SK-N-SH treated with all-trans-retinoic acid at 6 μM for 48 hours (cell line): Measurements from ENCODE around the gene KLHL25.

Experiments used
- ARNTL ChIP-seq: fragments of 450-650 bp; formaldehyde crosslinking; IDR thresholded peaks from 2 replicates; pipeline ENCODE4 v1.5.0; 2020; ENCODE audit warnings: low read depth, mild to moderate bottlenecking, moderate library complexity, borderline replicate concordance
- PATZ1 ChIP-seq: fragments of 250-450 bp; sonication (Bioruptor Pico); IDR thresholded peaks from 2 replicates; pipeline ENCODE4 v1.8.0; 2020; ENCODE audit warnings: mild to moderate bottlenecking, moderate library complexity, borderline replicate concordance
- RARB ChIP-seq: fragments of 250-450 bp; sonication (Bioruptor Pico); IDR thresholded peaks from 2 replicates; pipeline ENCODE4 v1.8.0; 2021; ENCODE audit warnings: mild to moderate bottlenecking, moderate library complexity
- ZNF8 ChIP-seq: fragments of 450-650 bp; formaldehyde crosslinking; IDR thresholded peaks from 2 replicates; pipeline ENCODE4 v1.5.0; 2020; ENCODE audit warnings: mild to moderate bottlenecking, moderate library complexity

- TF ChIP-seq RARB: no peak
- TF ChIP-seq PATZ1: no peak
- no peak for TF ChIP-seq ARNTL (CRISPR knock-in tag)
- TF ChIP-seq ZNF8 (CRISPR knock-in tag): no peak
Observed at GRCh38 chr15:85760049-85760448, 34.7 kb downstream of the KLHL25 start.
